ENCODE data around the gene PLCL2. TPM values are rescaled to one million over a fixed set of nuclear protein-coding genes. Genes with fewer than 3 reads are reported as not detected.

PLCL2 gene
- total and polyA plus RNA-seq, 2 donors (not counting 1 experiment from before 2014, with no cell fraction given): 21.7 to 55.2 TPM

- Histone ChIP-seq H3K79me2 (ENCODE audit: control insufficient read depth, insufficient read depth, low read length) (peaks cover 86% of the 10 kb centered on the region), H3K9ac (ENCODE audit: low read length) (no peak overlapping the region), H3K36me3 (replicated peaks in 1 of 2; ENCODE audit: control extremely low read depth in 1 of 2, control insufficient read depth in 1 of 2, extremely low read depth in 1 of 2, insufficient read depth in 2 of 2, low read length in 1 of 2) (no peaks in the 10 kb centered on the region), H2AFZ (ENCODE audit: insufficient read depth, low read depth, low read length, poor library complexity, severe bottlenecking) (no peak overlapping the region), H3K27ac (ENCODE audit: low read length in 2 of 2) (peak overlapping the region in 1 of 2 donors; percentile 4), H4K20me1 (ENCODE audit: control insufficient read depth, insufficient read depth, low read length, poor library complexity, severe bottlenecking) (peaks cover 25% of the 10 kb centered on the region), H3K27me3 (replicated peaks in 1 of 4; ENCODE audit: control extremely low read depth in 1 of 4, control insufficient read depth in 3 of 4, insufficient read depth in 4 of 4, low read length in 3 of 4) (no peaks in the 10 kb centered on the region), H3K4me2 (replicated peaks; ENCODE audit: low read depth, low read length, poor library complexity, severe bottlenecking) (peak overlapping the region; percentile 23), H3K9me3 (ENCODE audit: control extremely low read depth in 1 of 3, control insufficient read depth in 2 of 3, insufficient read depth in 1 of 3, low read length in 2 of 3) (no peaks in the 10 kb centered on the region), H3K4me3 (ENCODE audit: control extremely low read depth in 1 of 5, extremely low read depth in 1 of 5, insufficient read depth in 1 of 5, low read depth in 2 of 5, low read length in 4 of 5) (no peak overlapping the region), H3K4me1 (ENCODE audit: control insufficient read depth in 2 of 2, insufficient read depth in 2 of 2, low read length in 2 of 2) (peaks cover 44 to 70% of the 10 kb centered on the region in 2 donors)
- intact Hi-C loops (cut with micrococcal nuclease): loop anchor here (10.0 kb wide), 1 partner anchor 278 kb away; no protein-coding TSS in a partner anchor
- Mint-ChIP-seq H3K27ac (peak overlapping the region; percentile 66), H3K4me3 (no peak overlapping the region), H3K27me3 (no peaks in the 10 kb centered on the region), H3K4me1 (peaks cover 66% of the 10 kb centered on the region), H3K9me3 (ENCODE audit: insufficient read depth) (no peaks in the 10 kb centered on the region)
- CTCF ChIA-PET: interaction anchor here (1.0 to 1.6 kb wide), 4 partner anchors 11 to 89 kb away, joined by 3 to 7 read pairs (median 5); partner anchors contain the start of gene PLCL2
- ATAC-seq (ENCODE audit: low read depth): no peak
- POLR2A ChIA-PET: no interaction called here
- no peak for DNase-seq
- TF ChIP-seq EZH2 (IDR thresholded peaks at IDR 0.05; ENCODE audit: borderline replicate concordance, insufficient read depth, low read depth, low read length, poor library complexity, severe bottlenecking): no peak
- TF ChIP-seq, protein P1, sequence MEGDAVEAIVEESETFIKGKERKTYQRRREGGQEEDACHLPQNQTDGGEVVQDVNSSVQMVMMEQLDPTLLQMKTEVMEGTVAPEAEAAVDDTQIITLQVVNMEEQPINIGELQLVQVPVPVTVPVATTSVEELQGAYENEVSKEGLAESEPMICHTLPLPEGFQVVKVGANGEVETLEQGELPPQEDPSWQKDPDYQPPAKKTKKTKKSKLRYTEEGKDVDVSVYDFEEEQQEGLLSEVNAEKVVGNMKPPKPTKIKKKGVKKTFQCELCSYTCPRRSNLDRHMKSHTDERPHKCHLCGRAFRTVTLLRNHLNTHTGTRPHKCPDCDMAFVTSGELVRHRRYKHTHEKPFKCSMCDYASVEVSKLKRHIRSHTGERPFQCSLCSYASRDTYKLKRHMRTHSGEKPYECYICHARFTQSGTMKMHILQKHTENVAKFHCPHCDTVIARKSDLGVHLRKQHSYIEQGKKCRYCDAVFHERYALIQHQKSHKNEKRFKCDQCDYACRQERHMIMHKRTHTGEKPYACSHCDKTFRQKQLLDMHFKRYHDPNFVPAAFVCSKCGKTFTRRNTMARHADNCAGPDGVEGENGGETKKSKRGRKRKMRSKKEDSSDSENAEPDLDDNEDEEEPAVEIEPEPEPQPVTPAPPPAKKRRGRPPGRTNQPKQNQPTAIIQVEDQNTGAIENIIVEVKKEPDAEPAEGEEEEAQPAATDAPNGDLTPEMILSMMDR (IDR thresholded peaks at IDR 0.05): no peak
- 60% methylated on average over 1 of the region's 5 CpGs for WGBS (ENCODE audit: insufficient coverage)
Measured at GRCh38 chr3:16916840-16917239, 32.1 kb downstream of the PLCL2 start.

GRCh38 chr3:16917256-16917935 lies 32.6 kb downstream of the PLCL2 start:
- ATAC-seq (ENCODE audit: low read depth): no peak
- H3K4me1 ChIP-seq (ENCODE audit: control insufficient read depth in 2 of 2, insufficient read depth in 2 of 2, low read length in 2 of 2): peaks cover 39 to 65% of the 10 kb centered on the region in 2 donors
- CTCF ChIA-PET: interaction anchor here (1.0 to 1.6 kb wide), 4 partner anchors 10 to 89 kb away, joined by 3 to 7 read pairs (median 5); partner anchors contain the start of gene PLCL2
- H3K27ac Mint-ChIP-seq: peak overlapping the region; percentile 5
- H3K4me3 ChIP-seq (ENCODE audit: control extremely low read depth in 1 of 5, extremely low read depth in 1 of 5, insufficient read depth in 1 of 5, low read depth in 2 of 5, low read length in 4 of 5): no peak overlapping the region
- H3K27ac ChIP-seq (ENCODE audit: low read length in 2 of 2): peak overlapping the region in 1 of 2 donors; percentile 4
- peak overlapping the region; percentile 23 for H3K4me2 ChIP-seq (replicated peaks; ENCODE audit: low read depth, low read length, poor library complexity, severe bottlenecking)
- TF ChIP-seq, protein P1 (IDR thresholded peaks at IDR 0.05): no peak
- TF ChIP-seq EZH2 (IDR thresholded peaks at IDR 0.05; ENCODE audit: borderline replicate concordance, insufficient read depth, low read depth, low read length, poor library complexity, severe bottlenecking): no peak
- POLR2A ChIA-PET: no interaction called here
- no peak for DNase-seq
- H3K27me3 Mint-ChIP-seq: no peaks in the 10 kb centered on the region
- no peak overlapping the region for H3K4me3 Mint-ChIP-seq
- no peaks in the 10 kb centered on the region for H3K36me3 ChIP-seq (replicated peaks in 1 of 2; ENCODE audit: control extremely low read depth in 1 of 2, control insufficient read depth in 1 of 2, extremely low read depth in 1 of 2, insufficient read depth in 2 of 2, low read length in 1 of 2)
- peaks cover 91% of the 10 kb centered on the region for H3K79me2 ChIP-seq (ENCODE audit: control insufficient read depth, insufficient read depth, low read length)
- no peaks in the 10 kb centered on the region for H3K9me3 Mint-ChIP-seq (ENCODE audit: insufficient read depth)
- H3K9ac ChIP-seq (ENCODE audit: low read length): no peak overlapping the region
- H3K9me3 ChIP-seq (ENCODE audit: control extremely low read depth in 1 of 3, control insufficient read depth in 2 of 3, insufficient read depth in 1 of 3, low read length in 2 of 3): no peaks in the 10 kb centered on the region
- peaks cover 27% of the 10 kb centered on the region for H4K20me1 ChIP-seq (ENCODE audit: control insufficient read depth, insufficient read depth, low read length, poor library complexity, severe bottlenecking)
- intact Hi-C loops (cut with micrococcal nuclease): loop anchor here (10.0 kb wide), 1 partner anchor 277 kb away; no protein-coding TSS in a partner anchor
- H3K4me1 Mint-ChIP-seq: peaks cover 65% of the 10 kb centered on the region
- no peaks in the 10 kb centered on the region for H3K27me3 ChIP-seq (replicated peaks in 1 of 4; ENCODE audit: control extremely low read depth in 1 of 4, control insufficient read depth in 3 of 4, insufficient read depth in 4 of 4, low read length in 3 of 4)
- no peak overlapping the region for H2AFZ ChIP-seq (ENCODE audit: insufficient read depth, low read depth, low read length, poor library complexity, severe bottlenecking)

Measured in B cell (primary cell).